Upper lobe of right lung (tissue), 1 donor: ENCODE measurements around the gene FILIP1L. TPM values are rescaled to one million over a fixed set of nuclear protein-coding genes. Genes with fewer than 3 reads are reported as not detected.

Experiments
- ATAC-seq: fragments of 200-7000 bp; cut with Tn5 transposase; one replicate; pipeline ENCODE4 v1.9.1; 2020; ENCODE audit warnings: mild to moderate bottlenecking, moderate library complexity
- DNase-seq: peaks from one replicate; pipeline ENCODE4 v3.0.0-alpha.2; 2020
- H3K27ac ChIP-seq: fragments of 200-600 bp; one replicate; pipeline ENCODE4 v1.8.0; 2022
- H3K27me3 ChIP-seq: fragments of 200-600 bp; one replicate; pipeline ENCODE4 v1.8.0; 2022; ENCODE audit warnings: mild to moderate bottlenecking
- H3K36me3 ChIP-seq: fragments of 200-600 bp; one replicate; pipeline ENCODE4 v1.8.0; 2022
- H3K4me1 ChIP-seq: fragments of 200-600 bp; one replicate; pipeline ENCODE4 v1.8.0; 2022
- H3K4me3 ChIP-seq: fragments of 200-600 bp; one replicate; pipeline ENCODE4 v1.8.0; 2022; ENCODE audit warnings: mild to moderate bottlenecking
- H3K9me3 ChIP-seq: fragments of 200-600 bp; one replicate; pipeline ENCODE4 v1.8.0; 2022
- intact Hi-C: fragments of 100-400 bp; cut with DNase I; formaldehyde crosslinking; loops from one replicate; pipeline ENCODE4 v1.11.0; 2022
- total RNA-seq: library from RNA; stranded (reverse); fragmentation: NEBNext Ultra II Directional; extraction: Animal tissue kit (Norgen Biotek cat#: 25700); gene quantifications from one replicate; pipeline ENCODE4 v1.2.1, GENCODE V29; 2021
- TF ChIP-seq, protein P1 (sequence below): fragments of 200-600 bp; IDR thresholded peaks from one replicate; pipeline ENCODE4 v1.8.0; 2022; ENCODE audit warnings: antibody characterized with exemption
- donor health status: DM: no; HTN: yes; CAD: no; lungs with severe emphysema.

FILIP1L gene
- total RNA-seq, 1 donor from 2014 or later = 43.2 TPM

GRCh38 chr3:99858469-99858868 lies 255.8 kb downstream of the FILIP1L start:
- H3K36me3 ChIP-seq = peaks cover 19% of the 10 kb centered on the region
- DNase-seq (no peak), ATAC-seq (no peak)
- no peak overlapping the region for H3K4me3 ChIP-seq
- no peaks in the 10 kb centered on the region for H3K9me3 ChIP-seq
- H3K4me1 ChIP-seq = peaks cover 8% of the 10 kb centered on the region
- H3K27ac ChIP-seq = no peak overlapping the region
- TF ChIP-seq, protein P1, sequence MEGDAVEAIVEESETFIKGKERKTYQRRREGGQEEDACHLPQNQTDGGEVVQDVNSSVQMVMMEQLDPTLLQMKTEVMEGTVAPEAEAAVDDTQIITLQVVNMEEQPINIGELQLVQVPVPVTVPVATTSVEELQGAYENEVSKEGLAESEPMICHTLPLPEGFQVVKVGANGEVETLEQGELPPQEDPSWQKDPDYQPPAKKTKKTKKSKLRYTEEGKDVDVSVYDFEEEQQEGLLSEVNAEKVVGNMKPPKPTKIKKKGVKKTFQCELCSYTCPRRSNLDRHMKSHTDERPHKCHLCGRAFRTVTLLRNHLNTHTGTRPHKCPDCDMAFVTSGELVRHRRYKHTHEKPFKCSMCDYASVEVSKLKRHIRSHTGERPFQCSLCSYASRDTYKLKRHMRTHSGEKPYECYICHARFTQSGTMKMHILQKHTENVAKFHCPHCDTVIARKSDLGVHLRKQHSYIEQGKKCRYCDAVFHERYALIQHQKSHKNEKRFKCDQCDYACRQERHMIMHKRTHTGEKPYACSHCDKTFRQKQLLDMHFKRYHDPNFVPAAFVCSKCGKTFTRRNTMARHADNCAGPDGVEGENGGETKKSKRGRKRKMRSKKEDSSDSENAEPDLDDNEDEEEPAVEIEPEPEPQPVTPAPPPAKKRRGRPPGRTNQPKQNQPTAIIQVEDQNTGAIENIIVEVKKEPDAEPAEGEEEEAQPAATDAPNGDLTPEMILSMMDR = no peak
- H3K27me3 ChIP-seq = no peaks in the 10 kb centered on the region
- intact Hi-C loops = no loop called here

- TF ChIP-seq, protein P1 = no peak
- DNase-seq = no peak
- ATAC-seq = no peak
- Histone ChIP-seq H3K4me3 (no peak overlapping the region), H3K27ac (no peak overlapping the region), H3K36me3 (peaks cover 8% of the 10 kb centered on the region), H3K9me3 (no peaks in the 10 kb centered on the region), H3K4me1 (peaks cover 8% of the 10 kb centered on the region), H3K27me3 (no peaks in the 10 kb centered on the region)
- intact Hi-C loops = no loop called here
Measured at GRCh38 chr3:99857278-99857677, 257.0 kb downstream of the FILIP1L start.

DNA sequence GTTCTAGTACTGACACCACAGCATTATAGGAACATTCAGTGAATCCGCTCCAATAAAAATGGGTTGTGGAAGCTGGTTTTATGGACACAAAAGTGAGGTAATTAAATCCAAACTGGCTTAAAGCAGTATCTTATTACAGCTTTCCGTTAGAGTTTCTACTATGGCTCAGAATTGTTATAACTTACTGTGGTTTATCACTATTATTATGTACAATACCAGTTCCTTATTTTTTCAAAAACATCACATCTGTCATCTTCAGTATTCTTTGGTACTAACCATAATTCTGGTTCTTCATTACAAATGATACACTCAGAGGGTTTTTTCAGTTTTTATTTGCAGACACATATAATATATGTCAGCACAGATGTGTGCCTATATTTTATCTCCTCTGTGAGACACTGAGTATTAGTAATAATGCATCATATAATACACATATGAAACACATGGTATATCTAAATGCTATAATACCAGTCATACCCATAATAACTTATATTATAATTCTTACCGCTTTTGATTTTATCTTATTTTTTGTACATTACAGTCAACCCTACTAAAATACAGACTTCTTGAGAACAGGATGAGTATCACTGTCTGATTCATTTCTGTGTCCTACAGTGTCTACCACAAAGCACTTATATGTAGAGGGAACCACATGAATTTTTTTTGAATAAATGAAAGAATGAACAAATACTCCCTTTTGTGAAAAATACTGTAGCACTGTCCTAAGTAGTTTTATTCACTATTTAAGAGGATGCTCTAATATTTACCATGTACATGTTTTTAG lies 257.7 kb downstream of the FILIP1L start:
- no peak overlapping the region for H3K27ac ChIP-seq
- intact Hi-C loops = no loop called here
- no peak for ATAC-seq

GRCh38 chr3:99855900-99856299 lies 258.4 kb downstream of the FILIP1L start:
- TF ChIP-seq, protein P1 = no peak
- Histone ChIP-seq H3K4me1 (peaks cover 8% of the 10 kb centered on the region), H3K4me3 (no peak overlapping the region), H3K27ac (no peak overlapping the region), H3K36me3 (peaks cover 8% of the 10 kb centered on the region), H3K9me3 (no peaks in the 10 kb centered on the region), H3K27me3 (no peaks in the 10 kb centered on the region)
- intact Hi-C loops = no loop called here
- DNase-seq (no peak), ATAC-seq (no peak)

More for the DNA sequence above, 257.7 kb downstream of the FILIP1L start:
- H3K4me3 ChIP-seq = no peak overlapping the region
- H3K9me3 ChIP-seq = no peaks in the 10 kb centered on the region
- H3K4me1 ChIP-seq = peaks cover 8% of the 10 kb centered on the region
- peaks cover 8% of the 10 kb centered on the region for H3K36me3 ChIP-seq
- no peaks in the 10 kb centered on the region for H3K27me3 ChIP-seq
- TF ChIP-seq, protein P1 = no peak
- no peak for DNase-seq

DNA sequence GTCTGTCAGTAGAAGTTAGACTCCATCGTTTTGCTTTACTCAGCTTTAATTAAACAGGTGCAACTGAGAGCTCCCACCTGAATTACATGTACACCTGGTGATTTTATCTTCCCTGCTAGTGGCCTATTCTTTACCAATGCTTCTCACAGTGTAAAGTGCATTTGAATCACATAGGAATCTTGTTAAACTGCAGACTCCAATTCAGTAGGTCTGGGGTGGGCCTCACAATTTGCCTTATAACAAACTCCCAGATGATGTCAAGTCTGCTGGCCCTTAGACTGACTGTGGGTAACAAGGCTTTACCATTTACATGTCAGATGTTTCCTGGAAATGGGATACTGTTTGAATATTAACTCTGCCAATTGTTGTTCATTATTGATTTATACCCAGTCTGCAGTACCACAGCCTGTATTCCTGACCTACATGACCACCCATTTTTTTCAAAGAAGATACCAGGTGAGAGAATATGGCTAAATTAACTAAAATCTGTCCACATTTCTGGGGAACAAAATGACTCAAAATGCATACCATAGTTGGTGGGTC lies 259.5 kb downstream of the FILIP1L start:
- Histone ChIP-seq H3K27ac (no peak overlapping the region), H3K36me3 (peaks cover 8% of the 10 kb centered on the region), H3K27me3 (no peaks in the 10 kb centered on the region), H3K9me3 (no peaks in the 10 kb centered on the region), H3K4me1 (no peaks in the 10 kb centered on the region), H3K4me3 (no peak overlapping the region)
- ATAC-seq (no peak), DNase-seq (no peak)
- TF ChIP-seq, protein P1 = no peak
- intact Hi-C loops = no loop called here
